H9 (cell line): Measurements from ENCODE around the gene KCND1. TPM values are rescaled to one million over a fixed set of nuclear protein-coding genes. Genes with fewer than 3 reads are reported as not detected.

ENCODE experiments used
- DNase-seq: peaks from one replicate; pipeline ENCODE4 v3.0.0-alpha.2; 2017
- H2AFZ ChIP-seq: one replicate; pipeline ENCODE4 v1.6.1; 2013; ENCODE audit warnings: mild to moderate bottlenecking, low read length, control low read depth, moderate library complexity
- H2AK5ac ChIP-seq: 2 replicates; pipeline ENCODE4 v1.6.1; 2013; ENCODE audit warnings: low read length, control low read depth, mixed read lengths; ENCODE audit not compliant: insufficient read length
- H2BK120ac ChIP-seq: one replicate; pipeline ENCODE4 v1.6.1; 2013; ENCODE audit warnings: low read depth, mild to moderate bottlenecking, low read length, control low read depth, inconsistent platforms; ENCODE audit not compliant: poor library complexity, severe bottlenecking
- H2BK12ac ChIP-seq: 2 replicates; pipeline ENCODE4 v1.6.1; 2013; ENCODE audit warnings: low read length, control low read depth, mixed read lengths, low read depth; ENCODE audit not compliant: insufficient read length
- H2BK15ac ChIP-seq: 2 replicates; pipeline ENCODE4 v1.6.1; 2013; ENCODE audit warnings: low read depth, low read length, control low read depth
- H2BK20ac ChIP-seq: one replicate; pipeline ENCODE4 v1.6.1; 2013; ENCODE audit warnings: low read depth, mild to moderate bottlenecking, low read length, control low read depth, inconsistent platforms; ENCODE audit not compliant: poor library complexity, severe bottlenecking
- H2BK5ac ChIP-seq: 2 replicates; pipeline ENCODE4 v1.6.1; 2013; ENCODE audit warnings: low read length, control low read depth, mixed read lengths; ENCODE audit not compliant: insufficient read length
- H3K14ac ChIP-seq: 2 replicates; pipeline ENCODE4 v1.6.1; 2013; ENCODE audit warnings: low read length, control low read depth; ENCODE audit not compliant: insufficient read depth
- H3K18ac ChIP-seq: 2 replicates; pipeline ENCODE4 v1.6.1; 2013; ENCODE audit warnings: low read depth, mild to moderate bottlenecking, mixed read lengths, low read length, control low read depth; ENCODE audit not compliant: insufficient read length
- H3K23ac ChIP-seq: 2 replicates; pipeline ENCODE4 v1.6.1; 2013; ENCODE audit warnings: low read length, control low read depth, mixed read lengths, low read depth; ENCODE audit not compliant: insufficient read length
- H3K23me2 ChIP-seq: 2 replicates; pipeline ENCODE4 v1.6.1; 2013; ENCODE audit warnings: low read depth, mild to moderate bottlenecking, mixed read lengths, low read length, control low read depth; ENCODE audit not compliant: insufficient read length, poor library complexity, severe bottlenecking
- H3K27ac ChIP-seq: 2 replicates; pipeline ENCODE4 v1.5.1; 2013; ENCODE audit warnings: low read length, control low read depth, mixed read lengths, low read depth; ENCODE audit not compliant: insufficient read length
- H3K27me3 ChIP-seq: 2 replicates; pipeline ENCODE4 v1.6.1; 2013; ENCODE audit warnings: low read length, control low read depth, inconsistent platforms; ENCODE audit not compliant: insufficient read depth
- H3K4ac ChIP-seq: 2 replicates; pipeline ENCODE4 v1.6.1; 2013; ENCODE audit warnings: low read depth, mild to moderate bottlenecking, control low read depth, inconsistent platforms, low read length, moderate library complexity
- H3K4me1 ChIP-seq: 2 replicates; pipeline ENCODE4 v1.6.1; 2013; ENCODE audit warnings: low read length, control low read depth, inconsistent platforms; ENCODE audit not compliant: insufficient read depth
- H3K4me2 ChIP-seq: 2 replicates; pipeline ENCODE4 v1.6.1; 2013; ENCODE audit warnings: low read length, control low read depth, mixed read lengths; ENCODE audit not compliant: insufficient read length, insufficient read depth
- H3K56ac ChIP-seq: 2 replicates; pipeline ENCODE4 v1.6.1; 2013; ENCODE audit warnings: low read depth, mild to moderate bottlenecking, mixed read lengths, low read length, control low read depth; ENCODE audit not compliant: insufficient read length
- H3K79me1 ChIP-seq: 2 replicates; pipeline ENCODE4 v1.6.1; 2013; ENCODE audit warnings: low read depth, mild to moderate bottlenecking, moderate library complexity, low read length, control low read depth, inconsistent platforms; ENCODE audit not compliant: insufficient read depth, poor library complexity, severe bottlenecking
- H3K79me2 ChIP-seq: 2 replicates; pipeline ENCODE4 v1.6.1; 2013; ENCODE audit warnings: low read length, control low read depth, inconsistent platforms; ENCODE audit not compliant: insufficient read depth
- H3K9ac ChIP-seq: 2 replicates; pipeline ENCODE4 v1.6.1; 2013; ENCODE audit warnings: low read length, control low read depth, mixed read lengths; ENCODE audit not compliant: insufficient read length; ENCODE audit errors: extremely low read depth
- H3K9me3 ChIP-seq: one replicate; pipeline ENCODE4 v1.6.1; 2013; ENCODE audit warnings: low read depth, low read length, inconsistent platforms; ENCODE audit not compliant: control insufficient read depth
- H3T11ph ChIP-seq: one replicate; pipeline ENCODE4 v1.6.1; 2013; ENCODE audit warnings: mild to moderate bottlenecking, low read length, control low read depth, inconsistent platforms
- H4K20me1 ChIP-seq: one replicate; pipeline ENCODE4 v1.6.1; 2013; ENCODE audit not compliant: control insufficient read depth, insufficient read length, insufficient read depth
- H4K5ac ChIP-seq: 2 replicates; pipeline ENCODE4 v1.6.1; 2013; ENCODE audit warnings: low read depth, mild to moderate bottlenecking, mixed read lengths, low read length, control low read depth; ENCODE audit not compliant: insufficient read length
- H4K8ac ChIP-seq: replicated peaks from 2 replicates; pipeline ENCODE4 v1.6.1; 2013; ENCODE audit warnings: low read length, control low read depth, mixed read lengths, low read depth; ENCODE audit not compliant: insufficient read length
- H4K91ac ChIP-seq: 2 replicates; pipeline ENCODE4 v1.6.1; 2013; ENCODE audit warnings: low read depth, mild to moderate bottlenecking, moderate library complexity, mixed read lengths, low read length, control low read depth; ENCODE audit not compliant: insufficient read length
- H3K27ac Mint-ChIP-seq, 3 experiments: 2 replicates in 2 of 3; 3 replicates in 1 of 3; pipeline ENCODE4 v1.8.0; 2020 to 2021; ENCODE audit warnings: mixed read lengths in 3 of 3, mild to moderate bottlenecking in 1 of 3, moderate library complexity in 1 of 3
- H3K27me3 Mint-ChIP-seq: 2 replicates; pipeline ENCODE4 v1.8.0; 2021; ENCODE audit warnings: low read depth, mild to moderate bottlenecking, moderate library complexity, mixed read lengths
- H3K36me3 Mint-ChIP-seq, 3 experiments: 2 replicates in 2 of 3; 3 replicates in 1 of 3; pipeline ENCODE4 v1.8.0; 2020 to 2021; ENCODE audit warnings: low read depth in 3 of 3, mixed read lengths in 3 of 3; ENCODE audit not compliant: insufficient read depth in 1 of 3
- H3K4me1 Mint-ChIP-seq, 2 experiments: 2 replicates each; pipeline ENCODE4 v1.8.0; 2020; ENCODE audit warnings: mixed read lengths in 2 of 2
- H3K4me3 Mint-ChIP-seq, 2 experiments: 2 replicates in 1 of 2; 3 replicates in 1 of 2; pipeline ENCODE4 v1.8.0; 2020 to 2021; ENCODE audit warnings: mild to moderate bottlenecking in 2 of 2, mixed read lengths in 2 of 2, moderate library complexity in 1 of 2
- H3K9me3 Mint-ChIP-seq, 2 experiments: 2 replicates in 1 of 2; 3 replicates in 1 of 2; pipeline ENCODE4 v1.8.0; 2020; ENCODE audit warnings: mild to moderate bottlenecking in 2 of 2, mixed read lengths in 2 of 2, moderate library complexity in 1 of 2
- WGBS: extraction: QIAGEN DNeasy Blood & Tissue Kit; methylation state at CpG from one replicate; pipeline ENCODE4 v1.1.7; 2013; ENCODE audit warnings: missing lambda C conversion rate, low lambda C conversion rate, mixed read lengths; ENCODE audit not compliant: insufficient read length; ENCODE audit errors: extremely low coverage; 5-methylcytosine and 5-hydroxymethylcytosine counted together
- total RNA-seq: library from RNA; stranded (reverse); gene quantifications from 2 replicates; pipeline ENCODE4 v1.2.1, GENCODE V29; 2021
- TF ChIP-seq, protein P1 (sequence below): fragments of 200-600 bp; sonication (generic); conservative IDR thresholded peaks from 3 replicates; pipeline ENCODE4 v1.8.0; 2021; ENCODE audit warnings: antibody characterized with exemption, mild to moderate bottlenecking

KCND1 gene
- total RNA-seq, 1 experiment from 2014 or later, result 5.7 TPM

DNA sequence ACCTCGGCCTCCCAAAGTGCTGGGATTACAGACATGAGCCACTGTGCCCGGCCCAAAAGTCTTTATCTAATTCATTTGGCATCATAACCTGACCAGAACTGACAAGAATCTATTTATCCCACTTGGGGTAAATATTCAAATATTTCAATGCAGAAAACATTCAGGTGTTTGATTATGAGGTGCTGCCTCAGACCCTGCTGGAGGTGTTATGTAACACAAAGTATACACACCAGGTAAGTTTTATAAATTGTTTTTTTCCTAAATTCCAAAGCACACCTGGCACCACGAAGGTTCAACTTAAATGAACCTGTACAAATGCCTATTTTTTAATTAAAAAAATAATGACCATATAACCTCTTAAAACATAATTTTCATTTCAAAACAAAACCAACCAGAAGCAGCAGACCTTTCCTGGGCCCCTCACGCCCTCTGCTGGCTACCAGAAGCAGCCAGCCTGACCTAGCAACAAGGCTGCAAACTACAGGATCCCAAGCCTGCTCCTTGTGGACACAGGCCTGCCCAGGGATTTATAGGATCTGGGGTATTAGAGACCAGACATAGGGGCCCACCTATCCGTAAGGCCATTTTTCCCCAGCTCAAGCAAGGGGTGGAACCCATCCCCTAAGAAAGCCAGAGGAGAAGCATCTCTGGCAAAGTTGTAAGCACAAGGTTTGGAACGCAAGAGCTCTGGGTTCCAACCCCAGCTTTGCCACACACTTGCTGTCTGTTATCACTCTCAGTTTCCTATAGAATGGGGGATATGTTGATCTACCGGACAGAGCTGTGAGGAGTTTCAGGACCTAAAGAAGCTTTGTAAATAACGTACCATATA is 25.9 kb downstream of the KCND1 start:
- Histone ChIP-seq H3K27ac (no peak overlapping the region), H3T11ph (no peak overlapping the region), H2BK20ac (no peak overlapping the region), H2BK12ac (no peak overlapping the region), H4K8ac (no peak overlapping the region), H2AFZ (no peak overlapping the region), H3K4me1 (no peaks in the 10 kb centered on the region; the same call in 1 of the 2 replicates), H3K4ac (no peak overlapping the region), H2BK15ac (no peak overlapping the region), H3K9ac (no peak overlapping the region), H3K9me3 (no peaks in the 10 kb centered on the region), H3K79me2 (peaks cover 4% of the 10 kb centered on the region; the same call in 1 of the 2 replicates), H3K14ac (no peak overlapping the region), H3K18ac (no peak overlapping the region), H2BK5ac (no peak overlapping the region), H2AK5ac (no peak overlapping the region), H3K23ac (no peak overlapping the region), H3K4me2 (no peak overlapping the region), H3K79me1 (peaks cover 6% of the 10 kb centered on the region), H4K20me1 (no peaks in the 10 kb centered on the region), H2BK120ac (no peak overlapping the region), H3K56ac (no peak overlapping the region), H4K91ac (no peak overlapping the region), H3K27me3 (no peaks in the 10 kb centered on the region), H4K5ac (no peak overlapping the region), H3K23me2 (no peaks in the 10 kb centered on the region)
- Mint-ChIP-seq H3K4me3 (no peak overlapping the region), H3K4me1 (peaks cover 8 to 11% of the 10 kb centered on the region in 2 experiments), H3K9me3 (peaks cover 55 to 65% of the 10 kb centered on the region in 2 experiments), H3K27me3 (peaks cover 1% of the 10 kb centered on the region; the same call in 1 of the 2 replicates), H3K27ac (peak overlapping the region in 2 of 3 experiments; percentile 20 to 24; a peak in 2 of 7 replicates), H3K36me3 (peaks cover 19 to 39% (median 30%) of the 10 kb centered on the region in 3 experiments)
- TF ChIP-seq, protein P1, sequence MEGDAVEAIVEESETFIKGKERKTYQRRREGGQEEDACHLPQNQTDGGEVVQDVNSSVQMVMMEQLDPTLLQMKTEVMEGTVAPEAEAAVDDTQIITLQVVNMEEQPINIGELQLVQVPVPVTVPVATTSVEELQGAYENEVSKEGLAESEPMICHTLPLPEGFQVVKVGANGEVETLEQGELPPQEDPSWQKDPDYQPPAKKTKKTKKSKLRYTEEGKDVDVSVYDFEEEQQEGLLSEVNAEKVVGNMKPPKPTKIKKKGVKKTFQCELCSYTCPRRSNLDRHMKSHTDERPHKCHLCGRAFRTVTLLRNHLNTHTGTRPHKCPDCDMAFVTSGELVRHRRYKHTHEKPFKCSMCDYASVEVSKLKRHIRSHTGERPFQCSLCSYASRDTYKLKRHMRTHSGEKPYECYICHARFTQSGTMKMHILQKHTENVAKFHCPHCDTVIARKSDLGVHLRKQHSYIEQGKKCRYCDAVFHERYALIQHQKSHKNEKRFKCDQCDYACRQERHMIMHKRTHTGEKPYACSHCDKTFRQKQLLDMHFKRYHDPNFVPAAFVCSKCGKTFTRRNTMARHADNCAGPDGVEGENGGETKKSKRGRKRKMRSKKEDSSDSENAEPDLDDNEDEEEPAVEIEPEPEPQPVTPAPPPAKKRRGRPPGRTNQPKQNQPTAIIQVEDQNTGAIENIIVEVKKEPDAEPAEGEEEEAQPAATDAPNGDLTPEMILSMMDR, result peak; percentile 79
- DNase-seq, result peak; percentile 63
- WGBS, result no CpG with 5 or more reads among the region's 8 CpGs
